Measurements from ENCODE around the gene OR52I1. TPM values are rescaled to one million over a fixed set of nuclear protein-coding genes. Genes with fewer than 3 reads are reported as not detected.

The OR52I1 gene
- total and polyA plus RNA-seq, 10 of the 15 experiments (the other 5 are each of a cell fraction or from before 2014, with no cell fraction given), result not detected

DNA sequence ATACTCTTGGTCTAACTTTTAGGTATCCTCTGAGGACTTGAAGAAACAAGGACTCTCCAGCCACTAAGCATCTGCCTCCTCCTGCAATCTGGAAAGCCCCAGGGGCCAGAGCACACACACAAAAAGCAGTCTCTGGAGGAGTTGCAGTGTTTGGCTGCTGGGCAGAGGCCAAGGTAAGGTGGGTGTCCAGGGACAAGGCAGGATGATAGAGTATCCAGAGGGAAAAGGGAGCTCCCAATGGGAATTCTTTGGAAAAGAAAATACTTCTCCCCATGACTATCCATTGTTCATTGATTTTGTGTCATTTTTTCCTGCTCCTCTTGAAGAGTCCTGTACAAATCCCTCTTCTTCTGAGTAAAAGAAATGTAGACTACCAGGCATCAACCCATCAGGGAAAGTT, 12.4 kb upstream of the OR52I1 start, which contains the start of gene OR52I2 (continued):
- TF ChIP-seq SUZ12 (IDR thresholded peaks at IDR 0.05; ENCODE audit: unreplicated experiment) (no peak), NBN (IDR thresholded peaks at IDR 0.05) (no peak), ATF7 (IDR thresholded peaks at IDR 0.05; ENCODE audit: low read depth) (no peak), HDAC2 (IDR thresholded peaks at IDR 0.05) (no peak), POLR2AphosphoS2 (IDR thresholded peaks at IDR 0.05; ENCODE audit: low read depth, low read length) (no peak), EGR1 (IDR thresholded peaks at IDR 0.05; ENCODE audit: borderline replicate concordance in 1 of 2, low read depth in 2 of 2, low read length in 2 of 2) (no peak), GABPA (IDR thresholded peaks at IDR 0.05; ENCODE audit: low read depth) (no peak)
- TF ChIP-seq, protein P1, sequence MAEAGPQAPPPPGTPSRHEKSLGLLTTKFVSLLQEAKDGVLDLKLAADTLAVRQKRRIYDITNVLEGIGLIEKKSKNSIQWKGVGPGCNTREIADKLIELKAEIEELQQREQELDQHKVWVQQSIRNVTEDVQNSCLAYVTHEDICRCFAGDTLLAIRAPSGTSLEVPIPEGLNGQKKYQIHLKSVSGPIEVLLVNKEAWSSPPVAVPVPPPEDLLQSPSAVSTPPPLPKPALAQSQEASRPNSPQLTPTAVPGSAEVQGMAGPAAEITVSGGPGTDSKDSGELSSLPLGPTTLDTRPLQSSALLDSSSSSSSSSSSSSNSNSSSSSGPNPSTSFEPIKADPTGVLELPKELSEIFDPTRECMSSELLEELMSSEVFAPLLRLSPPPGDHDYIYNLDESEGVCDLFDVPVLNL (IDR thresholded peaks at IDR 0.05; ENCODE audit: low read depth, low read length), result no peak

DNA sequence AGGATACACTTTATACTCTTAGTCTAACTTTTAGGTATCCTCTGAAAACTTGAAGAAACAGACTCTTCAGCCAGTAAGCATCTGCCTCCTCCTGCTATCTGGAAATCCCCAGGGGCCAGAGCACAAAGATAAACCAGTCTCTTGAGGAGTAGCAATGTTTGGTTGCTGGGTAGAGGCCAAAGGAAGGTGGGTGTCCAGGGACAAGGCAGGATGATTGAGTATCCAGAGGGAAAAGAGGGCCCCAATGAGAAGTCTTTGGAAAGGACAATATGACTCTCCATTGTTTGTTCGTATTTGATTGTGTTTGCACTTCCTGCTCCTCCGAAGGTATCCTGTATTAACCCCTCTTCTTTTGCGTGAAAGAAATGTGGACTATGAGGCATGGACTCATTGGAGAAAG, 4.8 kb upstream of the OR52I1 start:
- ChIA-PET CTCF (no interaction called here), RAD21 (ENCODE audit: unreplicated experiment) (no interaction called here), SMC1A (ENCODE audit: uncharacterized antibody, unreplicated experiment) (no interaction called here), POLR2A (no interaction called here)
- Histone ChIP-seq H2AFZ (ENCODE audit: control insufficient read depth, low read depth, low read length) (no peak overlapping the region), H3K9ac (ENCODE audit: control insufficient read depth, insufficient read depth, low read length) (no peak overlapping the region), H3K79me2 (ENCODE audit: control insufficient read depth, insufficient read depth, low read length) (no peaks in the 10 kb centered on the region), H3K4me1 (ENCODE audit: control insufficient read depth, insufficient read depth, low read length) (no peaks in the 10 kb centered on the region), H4K20me1 (ENCODE audit: control insufficient read depth, insufficient read depth) (no peaks in the 10 kb centered on the region), H3K27ac (ENCODE audit: control insufficient read depth, insufficient read depth) (no peak overlapping the region), H3K27me3 (replicated peaks in 1 of 2; ENCODE audit: control insufficient read depth in 2 of 2, insufficient read depth in 2 of 2, low read length in 1 of 2) (no peaks in the 10 kb centered on the region), H3K9me3 (replicated peaks; ENCODE audit: control insufficient read depth, insufficient read depth, low read length) (no peaks in the 10 kb centered on the region), H3K36me3 (ENCODE audit: control insufficient read depth in 2 of 2, insufficient read depth in 2 of 2, low read length in 1 of 2) (no peaks in the 10 kb centered on the region), H3K4me2 (ENCODE audit: control insufficient read depth, insufficient read depth) (no peak overlapping the region), H3K4me3 (no peak overlapping the region)
- 92% methylated on average over 3 of the region's 3 CpGs for WGBS (ENCODE audit: insufficient coverage, insufficient replicate concordance, low lambda C conversion rate, missing lambda C conversion rate)
- DNase-seq (ENCODE audit: low read depth, low spot score) (no peak), ATAC-seq (no peak), FAIRE-seq (no peak)
- no TSS peak for BruUV-seq (replicated peaks)
- intact Hi-C loops (cut with micrococcal nuclease; ENCODE audit: unreplicated experiment), result no loop called here
- in situ Hi-C loops (cut with MboI), result no loop called here
- TF ChIP-seq, protein P2, sequence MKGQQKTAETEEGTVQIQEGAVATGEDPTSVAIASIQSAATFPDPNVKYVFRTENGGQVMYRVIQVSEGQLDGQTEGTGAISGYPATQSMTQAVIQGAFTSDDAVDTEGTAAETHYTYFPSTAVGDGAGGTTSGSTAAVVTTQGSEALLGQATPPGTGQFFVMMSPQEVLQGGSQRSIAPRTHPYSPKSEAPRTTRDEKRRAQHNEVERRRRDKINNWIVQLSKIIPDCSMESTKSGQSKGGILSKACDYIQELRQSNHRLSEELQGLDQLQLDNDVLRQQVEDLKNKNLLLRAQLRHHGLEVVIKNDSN (IDR thresholded peaks at IDR 0.05; ENCODE audit: borderline replicate concordance, extremely low read length, insufficient read depth, low read depth, low read length), result no peak
- TF ChIP-seq NFIC (IDR thresholded peaks at IDR 0.05; ENCODE audit: low read depth, low read length) (no peak), MYC (IDR thresholded peaks at IDR 0.05; ENCODE audit: insufficient read depth, insufficient read length, insufficient replicate concordance, low read length, severe bottlenecking) (no peak), ZBED1 (IDR thresholded peaks at IDR 0.05; ENCODE audit: borderline replicate concordance) (no peak), RBBP5 (conservative IDR thresholded peaks at IDR 0.05) (no peak), IRF4 (IDR thresholded peaks at IDR 0.05; ENCODE audit: low read depth, low read length) (no peak), IKZF1 (conservative IDR thresholded peaks at IDR 0.05) (no peak), SPI1 (IDR thresholded peaks at IDR 0.05; ENCODE audit: borderline replicate concordance, insufficient read depth, low read depth, low read length) (no peak), NFXL1 (IDR thresholded peaks at IDR 0.05; ENCODE audit: borderline replicate concordance) (no peak), RFX5 (IDR thresholded peaks at IDR 0.05; ENCODE audit: low read depth, low read length) (no peak), HDAC2 (IDR thresholded peaks at IDR 0.05) (no peak)
- TF ChIP-seq, protein P3, sequence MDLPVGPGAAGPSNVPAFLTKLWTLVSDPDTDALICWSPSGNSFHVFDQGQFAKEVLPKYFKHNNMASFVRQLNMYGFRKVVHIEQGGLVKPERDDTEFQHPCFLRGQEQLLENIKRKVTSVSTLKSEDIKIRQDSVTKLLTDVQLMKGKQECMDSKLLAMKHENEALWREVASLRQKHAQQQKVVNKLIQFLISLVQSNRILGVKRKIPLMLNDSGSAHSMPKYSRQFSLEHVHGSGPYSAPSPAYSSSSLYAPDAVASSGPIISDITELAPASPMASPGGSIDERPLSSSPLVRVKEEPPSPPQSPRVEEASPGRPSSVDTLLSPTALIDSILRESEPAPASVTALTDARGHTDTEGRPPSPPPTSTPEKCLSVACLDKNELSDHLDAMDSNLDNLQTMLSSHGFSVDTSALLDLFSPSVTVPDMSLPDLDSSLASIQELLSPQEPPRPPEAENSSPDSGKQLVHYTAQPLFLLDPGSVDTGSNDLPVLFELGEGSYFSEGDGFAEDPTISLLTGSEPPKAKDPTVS (IDR thresholded peaks at IDR 0.05; ENCODE audit: low read depth, low read length), result no peak
- TF ChIP-seq, protein P4, sequence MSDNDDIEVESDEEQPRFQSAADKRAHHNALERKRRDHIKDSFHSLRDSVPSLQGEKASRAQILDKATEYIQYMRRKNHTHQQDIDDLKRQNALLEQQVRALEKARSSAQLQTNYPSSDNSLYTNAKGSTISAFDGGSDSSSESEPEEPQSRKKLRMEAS (IDR thresholded peaks at IDR 0.05; ENCODE audit: low read depth, low read length), result no peak
- TF ChIP-seq, protein P1 (IDR thresholded peaks at IDR 0.05; ENCODE audit: low read depth, low read length), result no peak

Measured in GM12878 (cell line).